Cardiac septum (tissue), 1 donor: ENCODE results near the gene MRFAP1L1. TPM values are rescaled to one million over a fixed set of nuclear protein-coding genes. Genes with fewer than 3 reads are reported as not detected.
A peak's percentile ranks its signal among the peaks of the same experiment; 100 is the strongest.
"Not testable (repeated sequence)": the region's sequence is repeated elsewhere in the genome, so short reads cannot be mapped to it uniquely, and the experiment has no call there.

Source experiments
- DNase-seq: peaks from one replicate; pipeline ENCODE4 v3.0.0-alpha.2; 2020; ENCODE audit warnings: low spot score
- intact Hi-C: fragments of 100-400 bp; cut with DNase I; formaldehyde crosslinking; loops from one replicate; pipeline ENCODE4 v1.14.0; 2022
- long read RNA-seq: library from polyadenylated mRNA; unstranded; transcript quantifications from one replicate; pipeline ENCODE4 v2.0.0, GENCODE V29; 2021
- total RNA-seq: library from RNA; stranded (reverse); fragmentation: NEBNext Ultra II Directional; extraction: Animal tissue kit (Norgen Biotek cat#: 25700); gene quantifications from one replicate; pipeline ENCODE4 v1.2.1, GENCODE V29; 2021
- donor health status: DM: no; HTN: no; CAD: no.

The MRFAP1L1 gene
- total RNA-seq = 48.6 TPM
- long read RNA-seq, transcript MRFAP1L1-202 (1 exons, 2,127 nt) = minor isoform, 11 of 86 reads
- long read RNA-seq, transcript MRFAP1L1-201 (2 exons, 1,593 nt) = major isoform, 68 of 86 reads
- long read RNA-seq, partial matches to known transcripts = 0 of 86 reads
- long read RNA-seq, other reads (novel, unspliced or antisense) = 7 of 86 reads

DNA sequence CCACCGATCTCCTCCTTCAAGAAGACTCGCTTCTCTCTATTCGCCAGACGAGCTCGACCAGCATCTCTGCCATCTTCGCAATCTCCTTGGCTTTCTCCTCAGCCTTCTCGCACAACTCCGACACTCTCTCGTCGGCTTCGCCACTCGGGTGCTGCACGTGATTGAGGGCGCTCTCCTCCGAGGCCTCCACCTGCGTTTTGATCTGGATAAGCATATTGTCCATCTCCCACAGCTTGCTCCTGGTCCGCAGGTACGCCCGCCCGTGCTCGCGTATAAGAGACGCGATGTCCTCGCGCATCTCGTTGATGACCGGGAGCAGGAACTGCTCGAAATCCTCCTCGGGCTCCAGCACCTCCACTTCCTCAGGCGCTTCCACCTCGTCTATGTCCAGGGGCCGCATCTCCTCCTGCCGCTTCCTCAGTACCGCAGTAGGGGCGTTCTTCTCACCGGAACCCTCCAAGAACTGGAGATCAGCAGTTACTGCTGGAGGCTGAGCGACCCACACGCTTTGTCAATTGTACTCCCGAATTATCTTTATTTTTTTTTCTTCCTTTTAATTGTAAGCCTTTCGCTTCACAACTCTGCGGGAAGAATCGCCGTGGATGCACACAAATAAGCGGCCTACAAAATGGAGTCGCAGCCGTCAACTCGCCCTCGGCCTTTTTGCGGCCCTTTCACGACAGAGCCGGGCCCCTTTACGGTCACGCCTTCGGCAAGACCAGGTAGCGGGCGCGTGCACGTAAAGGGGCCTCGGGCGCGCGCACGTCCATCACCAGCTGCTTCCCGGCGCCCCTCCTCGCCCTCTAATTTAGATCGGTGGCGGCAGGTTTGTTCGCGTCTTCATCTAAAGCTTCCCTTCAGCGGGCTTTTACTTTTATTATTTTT is at the start of gene MRFAP1L1:
MRFAP1L1 (minus strand) TSS at position 636 of the 885 bp plus-strand sequence; CDS start at position 400, 236 bp downstream.
- intact Hi-C loops = loop anchor here (2.0 to 10.0 kb wide), 3 partner anchors 35 to 335 kb away; partner anchors contain the start of genes MRFAP1 and TADA2B
- DNase-seq = peak; percentile 97

DNA sequence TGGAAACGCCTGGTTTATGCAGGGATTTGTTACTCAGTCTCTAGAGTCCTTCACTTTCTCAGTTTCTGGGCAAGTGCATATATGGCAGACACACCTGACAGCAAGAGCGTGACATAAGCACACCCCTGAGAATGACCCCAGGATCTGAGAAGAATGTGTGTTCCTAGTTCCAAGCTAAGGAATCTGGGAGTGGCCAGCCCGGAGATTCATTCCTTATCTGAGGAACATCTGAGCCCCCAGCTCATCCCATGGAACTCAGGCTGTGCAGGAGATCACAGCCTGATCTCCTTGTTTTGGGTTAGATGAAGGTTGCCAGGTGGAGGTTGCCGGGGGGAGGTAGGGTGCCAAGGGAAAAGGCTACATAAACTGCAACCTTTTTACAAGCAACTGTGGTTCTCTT is 49.1 kb upstream of the MRFAP1L1 start:
- no peak for DNase-seq
- intact Hi-C loops = no loop called here

DNA sequence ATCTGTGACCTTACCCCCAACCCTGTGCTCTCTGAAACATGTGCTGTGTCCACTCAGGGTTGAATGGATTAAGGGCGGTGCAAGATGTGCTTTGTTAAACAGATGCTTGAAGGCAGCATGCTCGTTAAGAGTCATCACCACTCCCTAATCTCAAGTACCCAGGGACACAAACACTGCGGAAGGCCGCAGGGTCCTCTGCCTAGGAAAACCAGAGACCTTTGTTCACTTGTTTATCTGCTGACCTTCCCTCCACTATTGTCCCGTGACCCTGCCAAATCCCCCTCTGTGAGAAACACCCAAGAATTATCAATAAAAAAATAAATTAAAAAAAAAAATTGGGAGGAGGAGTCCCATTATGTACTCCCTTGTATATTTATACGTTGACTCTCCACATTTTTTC is 46.7 kb upstream of the MRFAP1L1 start:
- intact Hi-C loops, DNase-seq: not testable (repeated sequence)

DNA sequence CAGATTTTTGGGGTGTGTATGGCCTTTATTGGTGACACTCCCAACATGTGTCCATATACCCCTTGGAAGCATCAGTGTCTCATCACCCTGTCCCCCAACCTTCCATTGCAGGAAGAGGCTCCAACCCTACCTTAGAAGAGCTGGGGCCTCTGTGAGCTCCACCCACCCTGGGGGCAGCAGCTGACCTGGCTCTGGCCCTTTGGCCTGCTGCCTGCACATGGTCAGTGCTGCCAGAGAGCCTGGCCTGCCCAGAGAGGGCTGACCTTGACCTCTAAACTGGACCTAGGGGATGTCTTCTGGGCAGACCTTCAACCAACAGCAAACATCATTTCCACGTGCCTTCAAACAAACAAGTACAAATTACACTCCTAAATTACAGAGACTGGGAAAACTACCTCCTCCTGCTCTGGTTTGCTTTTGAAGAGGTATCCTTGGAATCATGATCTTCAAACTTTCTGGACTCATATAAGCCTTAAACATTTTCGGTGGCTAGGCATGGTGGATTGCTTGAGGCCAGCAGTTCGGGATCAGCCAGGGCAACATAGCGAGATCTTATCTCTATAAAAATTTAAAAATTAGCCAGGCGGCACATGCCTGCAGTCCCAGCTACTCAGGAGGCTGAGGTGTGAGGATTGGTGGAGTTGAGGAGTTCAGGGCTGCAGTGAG is 45.6 kb upstream of the MRFAP1L1 start:
- no peak for DNase-seq
- intact Hi-C loops = no loop called here

DNA sequence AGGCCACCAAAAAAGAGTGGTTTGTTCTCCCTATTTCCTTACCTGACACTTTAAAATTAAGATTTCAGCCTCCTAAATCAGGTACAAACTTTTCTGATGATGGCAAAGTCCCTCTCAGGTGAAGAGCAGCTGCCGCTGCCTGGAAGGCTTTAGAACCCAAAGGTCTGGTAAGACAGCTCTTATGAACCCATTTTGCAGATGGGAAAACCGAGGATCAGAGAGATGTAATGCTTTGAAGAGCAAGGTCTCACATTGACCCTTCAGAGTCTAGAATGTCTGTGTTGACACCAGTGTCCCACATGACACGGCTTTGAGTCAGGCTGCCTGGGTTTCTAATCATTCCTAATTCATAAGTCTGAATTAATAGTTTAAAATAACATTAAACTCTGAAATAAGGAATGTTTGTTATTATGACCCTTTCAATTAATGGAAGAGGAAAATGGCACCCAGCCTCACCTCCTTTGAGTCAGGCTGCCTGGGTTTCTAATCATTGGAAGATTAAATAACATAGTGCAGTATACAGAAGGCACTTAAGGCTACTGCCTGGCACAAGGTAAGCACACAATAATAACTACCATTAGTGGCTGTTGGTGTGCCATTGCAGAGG is 44.9 kb upstream of the MRFAP1L1 start:
- no peak for DNase-seq
- intact Hi-C loops = no loop called here

DNA sequence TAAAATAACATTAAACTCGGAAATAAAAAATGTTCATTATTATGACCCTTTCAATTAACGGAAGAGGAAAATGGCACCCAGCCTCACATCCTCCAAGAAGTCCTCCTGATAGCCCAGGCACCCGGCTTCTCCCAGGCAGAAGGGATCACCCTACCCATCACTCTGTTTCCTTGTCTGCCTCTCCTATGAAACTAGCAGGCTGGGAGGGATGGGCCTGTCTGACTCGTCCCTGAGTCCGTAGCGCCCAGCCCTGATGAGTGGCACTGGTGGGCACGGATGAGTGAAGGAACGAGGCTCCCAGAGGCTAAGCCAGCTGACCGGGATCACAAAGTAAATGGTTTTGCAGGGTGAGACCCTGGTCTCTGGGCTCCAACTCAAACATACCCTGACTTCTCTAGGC is 44.2 kb upstream of the MRFAP1L1 start:
- DNase-seq = no peak
- intact Hi-C loops = no loop called here

DNA sequence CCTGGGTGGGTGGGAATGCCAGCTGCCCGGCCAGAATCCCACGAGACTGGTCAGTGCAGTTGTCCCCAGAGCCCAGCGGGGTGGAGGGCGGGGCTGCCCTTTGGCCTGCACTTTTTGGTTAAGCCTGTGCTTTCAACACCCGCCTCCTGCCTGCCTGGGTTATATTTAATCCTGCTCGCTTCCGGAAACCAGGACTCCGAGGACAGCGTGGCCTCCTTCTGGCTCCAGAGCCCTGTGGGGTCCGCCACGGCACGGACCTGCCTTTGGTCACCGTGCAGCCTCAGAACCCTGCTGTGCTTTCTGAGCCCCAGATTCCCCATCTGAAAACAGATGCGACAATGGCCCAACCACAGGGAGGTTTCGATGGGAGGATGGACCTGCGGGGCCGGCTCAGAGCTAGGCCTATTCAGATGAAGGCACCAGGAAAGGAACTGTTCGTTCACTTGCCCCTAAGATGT is 43.5 kb upstream of the MRFAP1L1 start:
- no peak for DNase-seq
- intact Hi-C loops = no loop called here

DNA sequence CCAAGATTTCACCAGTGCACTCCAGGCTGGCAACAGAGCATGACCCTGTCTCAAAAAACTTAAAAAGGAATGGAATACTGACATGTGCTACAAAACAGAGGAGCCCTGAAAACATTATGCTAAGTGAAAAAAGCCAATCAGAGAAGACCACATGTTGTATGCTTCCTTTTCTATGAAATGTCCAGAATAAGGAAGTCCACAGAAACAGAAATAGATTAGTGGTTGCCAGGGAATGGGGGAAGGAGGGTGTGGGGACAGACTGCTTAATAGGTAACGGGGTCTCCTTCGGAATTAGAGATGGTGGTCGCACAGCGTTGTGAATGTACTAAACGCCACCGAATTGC is 42.8 kb upstream of the MRFAP1L1 start:
- intact Hi-C loops = no loop called here
- DNase-seq = no peak

DNA sequence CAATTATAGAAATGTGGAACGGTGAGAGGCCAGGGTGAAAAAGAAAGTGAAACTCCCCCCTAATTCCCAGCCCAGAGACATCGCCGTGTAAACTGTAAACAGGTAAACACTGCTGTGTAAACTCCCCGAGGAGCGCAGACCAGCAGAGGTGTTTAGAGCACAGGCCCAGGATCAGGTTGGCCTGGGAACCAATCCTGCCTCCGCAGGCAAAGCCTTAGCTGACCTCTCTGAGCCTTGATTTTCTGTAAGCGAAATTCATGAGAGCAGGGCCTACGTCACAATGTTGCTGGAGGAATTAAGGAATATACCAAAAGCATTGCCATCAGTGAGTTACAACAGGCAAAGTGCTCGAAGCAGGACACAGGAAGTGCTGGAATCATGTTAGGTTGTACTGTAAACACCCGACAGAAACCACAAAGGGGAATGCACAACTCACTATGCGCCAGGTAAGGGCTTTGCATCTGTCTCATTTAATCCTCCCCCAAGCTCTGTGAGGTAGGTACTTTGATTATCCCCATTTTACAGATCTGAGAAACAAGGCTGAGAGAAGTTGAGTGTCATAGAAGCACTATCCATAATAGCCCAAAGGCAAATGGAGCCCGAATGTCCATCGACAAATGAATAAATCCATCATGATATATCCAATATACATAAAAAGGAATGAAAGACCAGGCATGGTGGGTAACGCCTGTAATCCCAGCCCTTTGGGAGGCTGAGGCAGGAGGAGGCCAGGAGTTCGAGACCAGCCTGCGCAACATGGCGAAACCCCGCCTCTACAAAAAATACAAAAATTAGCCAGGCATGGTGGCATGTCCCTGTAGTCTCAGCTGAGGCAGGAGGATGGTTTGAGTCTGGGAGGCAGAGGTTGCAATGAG is 42.2 kb upstream of the MRFAP1L1 start:
- intact Hi-C loops = no loop called here
- DNase-seq = no peak

DNA sequence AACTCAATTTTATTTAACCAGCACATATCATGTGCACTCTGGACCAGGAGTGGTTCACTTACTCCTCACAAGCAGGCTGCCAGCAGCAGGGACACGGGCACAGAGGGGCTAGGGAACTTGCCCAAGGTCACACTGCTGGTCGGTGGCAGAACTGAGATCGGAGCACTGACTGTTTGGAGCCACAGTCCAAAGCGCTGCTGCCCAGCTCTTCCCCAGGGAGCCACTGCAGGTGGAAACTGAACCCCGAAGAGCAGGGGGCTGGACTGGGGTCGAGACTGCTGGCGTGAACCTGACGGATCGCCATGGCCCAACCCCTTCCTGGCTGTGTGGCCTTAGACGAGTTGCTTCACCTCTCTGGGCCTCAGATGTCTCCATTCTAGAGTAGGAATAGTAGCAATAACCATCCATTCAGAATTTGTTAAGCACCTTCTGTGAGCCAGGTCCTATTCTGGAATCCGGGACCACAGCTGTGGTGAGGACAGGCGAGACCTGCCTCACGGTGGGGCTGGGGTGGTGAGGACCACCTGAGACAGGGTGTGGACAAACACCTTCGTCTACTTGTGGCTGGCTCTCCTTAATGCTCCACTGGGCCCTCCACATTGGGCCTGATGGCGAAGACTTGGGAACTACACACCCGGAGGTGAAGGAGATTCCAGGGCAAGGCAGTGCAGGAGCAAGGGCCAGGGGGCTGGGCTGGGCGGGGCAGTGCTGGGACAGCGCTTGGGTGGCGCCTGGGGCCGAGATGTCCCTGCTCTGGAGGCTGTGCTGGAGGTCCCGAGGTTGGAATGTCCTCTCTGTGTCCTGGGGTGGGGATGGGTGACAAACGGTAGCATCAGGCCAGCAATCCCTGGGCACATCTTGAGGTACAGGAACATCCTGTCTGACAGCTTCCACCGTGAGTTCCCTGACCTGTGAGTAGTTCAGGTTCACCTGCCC is 40.9 kb upstream of the MRFAP1L1 start:
- intact Hi-C loops = no loop called here
- DNase-seq = no peak

DNA sequence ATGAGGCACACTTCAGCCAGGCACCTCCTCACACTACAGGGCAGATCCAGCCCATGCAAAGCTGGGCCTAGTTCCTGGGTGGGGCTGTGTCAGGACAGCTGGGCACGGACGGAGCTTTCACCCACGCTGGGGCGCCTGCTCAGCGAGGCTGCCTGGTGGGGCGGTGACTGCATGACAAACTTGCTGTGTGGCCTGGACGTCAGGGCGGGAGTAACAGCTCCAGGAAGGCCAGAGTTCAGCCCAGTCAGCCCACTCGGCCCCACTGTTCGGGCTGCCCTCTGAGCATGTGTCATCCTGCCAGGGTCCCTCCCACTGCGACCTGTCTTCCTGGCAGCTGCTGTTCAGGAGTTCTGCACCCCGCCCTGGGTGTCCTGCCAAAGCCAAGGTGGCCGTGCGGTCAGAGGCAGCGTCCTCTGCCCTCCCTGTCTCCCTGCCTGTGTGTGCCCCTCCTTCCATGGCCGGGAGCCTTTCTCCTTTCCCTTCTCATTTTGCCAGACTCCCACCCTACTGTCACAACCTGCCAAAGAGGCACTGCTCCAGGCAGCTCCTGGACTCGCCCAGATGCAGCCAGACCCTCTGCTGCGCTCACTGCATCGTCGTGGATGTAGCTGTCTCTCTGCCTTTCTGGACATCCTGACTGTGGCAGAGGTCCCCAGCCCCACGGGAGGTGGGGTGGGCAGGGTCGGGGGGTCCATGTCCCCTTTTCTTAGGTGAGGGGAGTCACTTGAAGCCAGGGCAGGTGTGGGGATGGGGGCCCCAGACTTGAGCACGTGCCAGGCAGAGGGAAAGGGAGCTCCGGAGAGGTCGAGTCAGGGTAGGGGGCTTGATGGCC is 39.9 kb upstream of the MRFAP1L1 start:
- no peak for DNase-seq
- intact Hi-C loops = no loop called here

DNA sequence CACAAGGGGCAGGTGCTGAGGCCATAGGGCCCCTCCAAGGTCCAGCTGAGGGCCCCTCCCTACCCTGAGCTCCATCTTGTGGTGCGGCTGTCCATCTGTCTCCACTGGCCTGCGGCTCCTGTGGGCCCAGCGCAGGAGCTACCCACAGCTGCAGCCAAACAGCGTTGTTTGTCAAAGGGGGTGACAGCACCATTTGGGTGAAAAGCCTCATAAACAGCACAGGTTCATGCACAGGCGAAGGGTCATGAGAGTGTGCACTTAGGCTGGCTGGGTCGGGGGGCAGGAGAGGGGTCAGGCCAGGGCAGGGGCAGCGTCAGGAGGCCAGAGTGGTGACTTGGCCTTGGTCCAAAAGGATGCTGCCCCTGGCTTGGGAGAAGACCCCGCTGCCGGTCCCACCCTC is 38.6 kb upstream of the MRFAP1L1 start:
- intact Hi-C loops = no loop called here
- no peak for DNase-seq

DNA sequence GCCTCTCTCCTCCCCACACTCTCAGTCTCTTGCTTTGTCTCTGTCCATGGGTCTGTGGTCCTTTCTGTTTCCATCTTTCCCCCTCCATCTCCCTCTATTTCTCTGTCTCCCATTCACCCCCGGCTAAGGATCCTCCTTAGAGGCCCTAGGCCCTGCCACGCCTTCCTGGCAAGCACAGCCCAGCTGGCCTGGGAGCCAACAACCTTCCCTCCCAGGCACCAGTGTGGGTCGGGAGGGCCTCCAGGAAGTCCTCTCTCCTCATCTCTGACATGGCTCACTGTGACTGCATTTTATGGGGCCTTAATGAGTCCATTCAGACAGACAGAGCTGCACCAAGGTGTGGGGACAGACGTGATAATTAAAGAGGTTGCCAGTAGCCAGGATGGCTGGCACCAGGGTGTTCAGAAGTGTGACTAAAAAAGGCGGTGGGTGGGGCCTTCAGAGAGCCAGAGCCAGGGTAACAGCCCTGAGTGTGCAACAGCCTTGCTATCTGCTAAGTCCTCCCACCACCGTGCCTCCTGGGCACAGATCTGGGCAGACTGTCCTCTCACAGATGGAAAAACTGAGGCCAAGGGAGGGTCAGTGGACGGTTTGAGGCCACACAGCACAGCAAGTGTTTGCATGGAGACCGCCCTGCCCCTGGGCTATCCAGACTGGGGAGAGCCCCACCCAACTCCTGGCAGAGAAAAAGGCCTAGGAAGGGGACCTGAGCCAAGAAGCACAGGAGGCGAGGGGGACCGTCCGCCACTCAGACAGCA is 37.8 kb upstream of the MRFAP1L1 start:
- intact Hi-C loops = no loop called here
- no peak for DNase-seq

DNA sequence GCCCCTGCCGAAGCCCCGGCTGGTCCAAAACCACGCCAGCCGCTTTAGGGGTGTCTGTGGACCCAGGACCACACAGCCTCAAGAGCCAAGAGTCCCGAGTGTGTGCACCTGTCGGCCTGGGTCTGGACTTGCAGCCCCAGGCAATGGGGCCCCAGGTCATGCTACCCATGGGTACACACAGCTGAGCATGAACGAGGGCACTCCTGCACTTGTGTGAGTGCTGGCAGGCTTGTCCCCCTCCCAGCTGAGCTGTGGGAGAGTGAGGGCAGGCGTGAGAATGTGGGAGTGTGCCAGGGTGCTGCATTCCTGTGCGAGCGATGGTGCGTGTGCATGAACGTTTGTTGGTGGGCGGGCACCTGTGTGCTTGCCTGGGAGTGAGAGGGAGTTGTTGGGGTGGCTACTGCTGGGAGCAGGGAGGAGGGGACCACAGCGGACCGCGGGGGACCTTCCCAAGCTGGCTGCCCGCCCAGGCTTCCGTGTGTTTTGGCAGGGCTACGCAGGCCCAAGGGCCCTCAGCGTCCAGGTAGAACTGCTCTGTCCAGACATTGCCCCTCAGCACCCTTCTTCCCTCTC is 37.1 kb upstream of the MRFAP1L1 start:
- DNase-seq = no peak
- intact Hi-C loops = no loop called here

DNA sequence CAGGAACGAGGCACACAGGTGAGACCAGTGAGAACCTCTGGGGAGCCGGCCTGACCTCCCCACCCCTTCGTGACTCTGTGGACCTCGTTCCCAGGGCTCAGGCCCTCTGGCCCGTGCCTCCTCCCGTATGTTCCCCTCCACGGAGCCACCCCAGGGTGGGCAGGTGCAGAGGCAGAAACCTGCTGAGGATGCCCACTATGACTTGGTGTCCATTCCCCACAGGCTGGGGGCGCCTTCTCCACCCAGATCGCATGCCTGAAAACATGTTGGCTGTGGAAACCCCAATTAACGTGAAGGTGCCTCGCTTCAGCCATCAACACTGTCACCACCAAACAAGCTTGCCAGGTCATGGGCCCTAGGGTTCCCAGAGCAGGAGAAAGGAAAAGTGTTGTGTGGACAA is 33.3 kb upstream of the MRFAP1L1 start:
- intact Hi-C loops = no loop called here

DNA sequence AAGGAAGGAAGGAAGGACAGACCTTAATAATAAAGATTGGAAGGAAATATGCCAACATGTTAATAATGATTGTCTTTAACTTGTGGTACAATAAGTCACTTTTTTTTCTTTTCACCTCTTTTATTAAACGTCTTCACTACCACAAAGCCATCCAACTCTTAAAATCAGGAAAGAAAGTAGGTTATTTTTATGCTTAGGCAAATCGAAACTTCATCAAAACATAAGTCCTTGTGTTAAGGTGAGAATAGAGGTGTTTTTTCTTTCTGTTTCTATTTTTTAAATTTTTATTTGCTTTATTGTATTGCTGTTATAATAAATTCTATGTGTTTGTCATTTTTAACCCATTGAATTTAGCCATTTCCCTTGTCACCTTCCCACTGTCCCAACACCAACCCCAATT is 32.8 kb upstream of the MRFAP1L1 start:
- intact Hi-C loops = no loop called here
- DNase-seq = no peak

More for the DNA sequence above, 33.3 kb upstream of the MRFAP1L1 start:
- DNase-seq = no peak
